ENCODE data around the gene MDM1.

Gene MDM1

GRCh38 chr12:68253504-68253903 lies 78.7 kb downstream of the MDM1 start, which contains the start of gene IL22:
Gene IL22, minus strand, starts transcription at chr12:68253604. Its CDS starts 156 bp downstream, at chr12:68253448.
- TF ChIP-seq CTCF (conservative IDR thresholded peaks at IDR 0.05; ENCODE audit: low read depth, low read length), result no peak
- no peak within 1 kb of the TSS for H3K4me3 ChIP-seq (ENCODE audit: low read length)
- DNase-seq (ENCODE audit: low read depth), result no peak

GRCh38 chr12:68252077-68252476 lies 80.1 kb downstream of the MDM1 start:
- no peak for DNase-seq (ENCODE audit: low read depth)
- TF ChIP-seq CTCF (conservative IDR thresholded peaks at IDR 0.05; ENCODE audit: low read depth, low read length), result no peak

GRCh38 chr12:68250454-68250853 lies 81.7 kb downstream of the MDM1 start:
- peak; percentile 48 for DNase-seq (ENCODE audit: low read depth)
- H3K4me3 ChIP-seq (ENCODE audit: low read length), result no peak overlapping the region
- no peak for TF ChIP-seq CTCF (conservative IDR thresholded peaks at IDR 0.05; ENCODE audit: low read depth, low read length)

More at GRCh38 chr12:68252077-68252476, 80.1 kb downstream of the MDM1 start:
- no peak overlapping the region for H3K4me3 ChIP-seq (ENCODE audit: low read length)

GRCh38 chr12:68247785-68248184 lies 84.4 kb downstream of the MDM1 start:
- TF ChIP-seq CTCF (conservative IDR thresholded peaks at IDR 0.05; ENCODE audit: low read depth, low read length), result no peak

GRCh38 chr12:68246350-68246749 lies 85.8 kb downstream of the MDM1 start:
- no peak for TF ChIP-seq CTCF (conservative IDR thresholded peaks at IDR 0.05; ENCODE audit: low read depth, low read length)
- no peak overlapping the region for H3K4me3 ChIP-seq (ENCODE audit: low read length)
- no peak for DNase-seq (ENCODE audit: low read depth)

More at GRCh38 chr12:68247785-68248184, 84.4 kb downstream of the MDM1 start:
- H3K4me3 ChIP-seq (ENCODE audit: low read length), result no peak overlapping the region
- no peak for DNase-seq (ENCODE audit: low read depth)

- no peak for TF ChIP-seq CTCF (conservative IDR thresholded peaks at IDR 0.05; ENCODE audit: low read depth, low read length)
- no peak for DNase-seq (ENCODE audit: low read depth)
- peak overlapping the region; percentile 38 for H3K4me3 ChIP-seq (ENCODE audit: low read length)
These were observed 86.8 kb downstream of the MDM1 start for GRCh38 chr12:68245180-68246021.
